ENCODE data around the gene PTPRN2.
"Not testable (repeated sequence)": the region's sequence is repeated elsewhere in the genome, so short reads cannot be mapped to it uniquely, and the experiment has no call there.

PTPRN2 gene

GRCh38 chr7:157668884-157669767 lies 918.5 kb downstream of the PTPRN2 start:
- no peak for TF ChIP-seq CTCF (IDR thresholded peaks at IDR 0.05; ENCODE audit: low read depth, low read length, missing control alignments)
- H3K4me3 ChIP-seq (ENCODE audit: low read depth, low read length): no peak overlapping the region
- no peak for DNase-seq (ENCODE audit: low read depth)

DNA sequence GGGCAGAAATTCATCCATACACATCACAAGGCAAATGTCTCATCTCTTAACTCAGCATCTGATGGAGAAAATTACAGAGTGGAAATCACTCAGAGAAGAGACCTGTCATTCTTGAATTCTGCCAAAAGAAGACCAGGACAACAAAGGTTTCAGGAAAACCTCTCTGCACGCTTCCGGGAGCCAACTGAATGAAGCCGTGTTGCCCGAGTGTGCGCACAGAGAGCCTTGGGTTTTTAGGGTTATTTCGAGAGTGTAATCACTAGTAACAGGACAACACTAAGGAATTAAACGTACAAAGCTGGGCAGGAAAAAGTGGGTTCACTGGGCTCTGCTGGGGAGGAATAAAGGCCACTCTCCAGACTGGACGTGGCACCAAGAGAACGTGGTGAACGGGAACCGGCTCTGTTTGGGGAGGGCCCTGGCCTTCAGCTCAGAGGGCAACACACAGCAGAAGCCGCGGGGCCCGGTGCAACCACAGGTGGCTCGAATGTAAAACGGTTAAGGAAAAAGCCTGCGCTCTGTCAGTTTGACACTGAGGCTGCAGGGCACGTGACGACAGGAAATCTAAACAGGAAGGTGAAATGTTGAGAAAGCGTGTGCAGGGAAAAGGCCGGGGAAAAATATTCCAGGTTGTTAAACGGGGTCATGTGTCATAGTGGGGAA lies 919.3 kb downstream of the PTPRN2 start:
- no peak for TF ChIP-seq CTCF (IDR thresholded peaks at IDR 0.05; ENCODE audit: low read depth, low read length, missing control alignments)
- DNase-seq (ENCODE audit: low read depth): no peak
- no peak overlapping the region for H3K4me3 ChIP-seq (ENCODE audit: low read depth, low read length)

DNA sequence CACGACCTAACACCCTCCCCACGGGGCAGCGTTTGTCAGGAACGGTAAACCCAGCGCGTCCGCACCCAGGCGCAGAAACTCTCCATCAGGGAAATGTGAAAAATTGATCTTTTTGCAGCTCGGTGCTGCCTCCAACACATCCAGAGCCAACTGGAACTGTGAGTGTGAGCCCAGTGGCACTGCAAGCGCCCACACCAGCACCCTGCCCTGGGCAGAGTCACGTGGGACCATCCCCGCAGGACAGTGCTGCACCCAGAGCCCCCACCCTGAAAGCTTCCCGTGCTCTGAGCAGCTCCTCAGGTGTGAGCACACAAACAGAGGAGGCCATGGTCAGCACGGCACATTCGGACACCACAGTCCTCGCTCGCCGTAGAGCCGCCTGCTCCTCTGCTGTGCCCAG lies 919.9 kb downstream of the PTPRN2 start:
- TF ChIP-seq CTCF (IDR thresholded peaks at IDR 0.05; ENCODE audit: low read depth, low read length, missing control alignments): no peak
- DNase-seq (ENCODE audit: low read depth): no peak
- H3K4me3 ChIP-seq (ENCODE audit: low read depth, low read length): no peak overlapping the region

DNA sequence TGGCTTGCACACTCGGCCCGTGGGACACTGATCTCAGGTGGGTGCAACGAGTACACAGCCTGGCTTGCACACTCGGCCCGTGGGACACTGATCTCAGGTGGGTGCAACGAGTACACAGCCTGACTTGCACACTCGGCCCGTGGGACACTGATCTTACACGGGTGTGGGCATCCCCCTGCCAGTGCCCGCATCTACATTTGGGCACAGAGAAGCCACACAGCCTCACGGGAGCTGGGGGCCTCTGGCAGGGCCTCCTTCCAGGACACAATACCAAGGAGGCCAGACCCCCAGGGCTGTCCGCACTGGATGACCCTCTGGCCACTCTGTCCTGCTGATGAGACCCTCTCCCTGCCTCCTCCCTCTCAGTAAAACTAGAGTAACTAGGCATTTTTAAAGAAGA lies 920.4 kb downstream of the PTPRN2 start:
- TF ChIP-seq CTCF (IDR thresholded peaks at IDR 0.05; ENCODE audit: low read depth, low read length, missing control alignments): no peak
- no peak overlapping the region for H3K4me3 ChIP-seq (ENCODE audit: low read depth, low read length)
- DNase-seq (ENCODE audit: low read depth): no peak

GRCh38 chr7:157666530-157667040 lies 921.0 kb downstream of the PTPRN2 start:
- DNase-seq (ENCODE audit: low read depth): no peak
- no peak for TF ChIP-seq CTCF (IDR thresholded peaks at IDR 0.05; ENCODE audit: low read depth, low read length, missing control alignments)
- H3K4me3 ChIP-seq (ENCODE audit: low read depth, low read length): no peak overlapping the region

- H3K4me3 ChIP-seq (ENCODE audit: low read depth, low read length); DNase-seq (ENCODE audit: low read depth): not testable (repeated sequence)
These were observed 922.0 kb downstream of the PTPRN2 start for GRCh38 chr7:157665634-157665988.

GRCh38 chr7:157664871-157665633 lies 922.6 kb downstream of the PTPRN2 start:
- no peak for DNase-seq (ENCODE audit: low read depth)
- H3K4me3 ChIP-seq (ENCODE audit: low read depth, low read length): no peak overlapping the region
- TF ChIP-seq CTCF (IDR thresholded peaks at IDR 0.05; ENCODE audit: low read depth, low read length, missing control alignments): no peak
